HG02759 (cell line): ENCODE measurements around the gene COA8.
A peak's percentile ranks its signal among the peaks of the same experiment; 100 is the strongest.

Experiments used
- ATAC-seq: cut with Tn5 transposase; IDR thresholded peaks from one replicate; pipeline ENCODE4 v1.9.1; 2021; ENCODE audit warnings: mild to moderate bottlenecking, moderate library complexity; ENCODE audit not compliant: unreplicated experiment

COA8 gene

GRCh38 chr14:103547941-103548462 lies 14.8 kb upstream of the COA8 start:
- no peak for ATAC-seq

GRCh38 chr14:103548463-103549351 lies 14.1 kb upstream of the COA8 start:
- ATAC-seq: no peak

- no peak for ATAC-seq
Observed at GRCh38 chr14:103549361-103550311, 13.1 kb upstream of the COA8 start.

GRCh38 chr14:103550451-103551337 lies 12.1 kb upstream of the COA8 start:
- ATAC-seq: no peak

GRCh38 chr14:103551338-103551762 lies 11.4 kb upstream of the COA8 start:
- ATAC-seq: no peak

GRCh38 chr14:103552011-103552845 lies 10.5 kb upstream of the COA8 start:
- no peak for ATAC-seq

GRCh38 chr14:103552846-103553210 lies 9.9 kb upstream of the COA8 start:
- ATAC-seq: no peak

GRCh38 chr14:103555559-103556337 lies 7.0 kb upstream of the COA8 start:
- ATAC-seq: no peak

- ATAC-seq: no peak
Observed at GRCh38 chr14:103556946-103557758, 5.6 kb upstream of the COA8 start.

GRCh38 chr14:103558071-103558882 lies 4.5 kb upstream of the COA8 start:
- no peak for ATAC-seq

GRCh38 chr14:103559766-103560165 lies 3.0 kb upstream of the COA8 start:
- ATAC-seq: no peak

GRCh38 chr14:103560691-103561090 lies 2.1 kb upstream of the COA8 start:
- no peak for ATAC-seq

GRCh38 chr14:103561381-103562178 lies 1.2 kb upstream of the COA8 start:
- ATAC-seq: peak; percentile 13

GRCh38 chr14:103562179-103562428 lies 656 bp upstream of the COA8 start:
- no peak for ATAC-seq

GRCh38 chr14:103563226-103563620 lies 463 bp downstream of the COA8 start:
- ATAC-seq: no peak

GRCh38 chr14:103563844-103564505 lies 1.2 kb downstream of the COA8 start:
- ATAC-seq: no peak
